Heart left ventricle (tissue), 16 donors: Measurements from ENCODE around the gene BTN1A1. TPM values are rescaled to one million over a fixed set of nuclear protein-coding genes. Genes with fewer than 3 reads are reported as not detected.
A peak's percentile ranks its signal among the peaks of the same experiment; 100 is the strongest.

Experiments used
- ATAC-seq, 4 donors: fragments of 200-7000 bp; cut with Tn5 transposase; one replicate each; pipeline ENCODE4 v1.9.1; 2020 to 2022; ENCODE audit warnings: moderate library complexity in 4 of 4, mild to moderate bottlenecking in 3 of 4, moderate number of reproducible peaks in 1 of 4
- DNase-seq, 5 donors: peaks; one replicate each; pipeline ENCODE4 v3.0.0-alpha.2; 2020
- H3K27ac ChIP-seq, 12 donors: fragments of 200-600 bp; sonication (generic) in 4 of 12; one replicate each; pipeline versions ENCODE4 v1.5.0 to v1.8.0; 2016 to 2022; ENCODE audit warnings: mild to moderate bottlenecking in 2 of 12
- H3K27me3 ChIP-seq, 9 donors: fragments of 200-600 bp; sonication (generic) in 2 of 9; one replicate each; pipeline versions ENCODE4 v1.5.1 to v1.8.0; 2016 to 2022; ENCODE audit warnings: mild to moderate bottlenecking in 3 of 9
- H3K36me3 ChIP-seq, 9 donors: fragments of 200-600 bp; sonication (generic) in 2 of 9; one replicate each; pipeline versions ENCODE4 v1.5.0 to v1.8.0; 2018 to 2022; ENCODE audit warnings: mild to moderate bottlenecking in 2 of 9
- H3K4me1 ChIP-seq, 12 donors: fragments of 200-600 bp; sonication (generic) in 4 of 12; one replicate each; pipeline versions ENCODE4 v1.5.0 to v1.8.0; 2016 to 2022; ENCODE audit warnings: mild to moderate bottlenecking in 3 of 12
- H3K4me3 ChIP-seq, 12 donors: fragments of 200-600 bp; sonication (generic) in 4 of 12; one replicate each; pipeline versions ENCODE4 v1.5.0 to v1.8.0; 2017 to 2022; ENCODE audit warnings: mild to moderate bottlenecking in 9 of 12, moderate library complexity in 4 of 12
- H3K9me3 ChIP-seq, 12 donors: fragments of 200-600 bp; sonication (generic) in 4 of 12; one replicate each; pipeline versions ENCODE4 v1.5.0 to v1.8.0; 2016 to 2022; ENCODE audit warnings: mild to moderate bottlenecking in 1 of 12
- POLR2A ChIP-seq, 2 donors: fragments of 450-650 bp; IDR thresholded peaks; one replicate each; pipeline ENCODE4 v1.6.1; 2017; ENCODE audit warnings: antibody characterized with exemption in 2 of 2, mild to moderate bottlenecking in 2 of 2, moderate library complexity in 2 of 2
- whole genome bisulfite sequencing, 4 donors: extraction: QIAGEN DNeasy Blood & Tissue Kit in 2 of 4; methylation state at CpG; one replicate each; pipeline versions ENCODE4 v1.1.5 to v1.1.7; 2013 to 2018; 5-methylcytosine and 5-hydroxymethylcytosine counted together
- intact Hi-C, 10 donors: fragments of 100-400 bp; cut with DNase I; formaldehyde crosslinking; loops; one replicate each; pipeline versions ENCODE4 v1.11.1 to v1.14.2; 2022
- polyA plus RNA-seq, 2 donors: library from polyadenylated mRNA; stranded (reverse); fragments of 200-250 nt; gene quantifications; one replicate each; pipeline ENCODE4 v1.2.3, GENCODE V29; 2013
- total RNA-seq, 9 donors: library from RNA; depleted of rRNA in 2 of 9; stranded (reverse); fragments of >200 nt in 2 of 9; fragmentation: NEBNext Ultra II Directional in 3 of 9; extraction: Animal tissue kit (Norgen Biotek cat#: 25700) in 3 of 9; gene quantifications; one replicate each; pipeline versions ENCODE4 v1.1.0 to v1.2.4, GENCODE V29; 2016 to 2023
- TF ChIP-seq, protein P1 (sequence below), 12 donors: fragments of 200-600 bp; sonication (generic) in 4 of 12; IDR thresholded peaks; one replicate each; pipeline versions ENCODE4 v1.5.0 to v1.8.0; 2018 to 2022; ENCODE audit warnings: antibody characterized with exemption in 12 of 12, mild to moderate bottlenecking in 5 of 12
- donor health status: ischemic (EF 13 %, LVEDD 7.1; RV severe dilation, severe dysfunction).
- donor health status: healthy with polysubstance abuse.
- donor health status: DM: no; HTN: yes; CAD: no.
- donor health status: DM: no; HTN: no; CAD: no.
- donor health status: ischemic (EF 25% LVEDD 6.9; RV normal size, moderate dysfunction).
- donor health status: ischemic (EF 25% LVEDD 5.7; RV mildly dilated, moderate dysfunction).
- donor health status: healthy.
- donor health status: DM: yes; HTN: yes; CAD: no.
- donor health status: ischemic (EF 35%, LVEDD 5.7; RV mildly dilated, moderate dysfunction).
- donor health status: nonischemic (EF 11% LVEDD 7.7; RV severe dilation, severe dysfunction).
- donor health status: DM: yes; HTN: yes; CAD: no.
- donor health status: PGD.
- donor health status: ischemic (EF 29% LVEDD 5.4; RV normal size, mild dysfunction).
- donor health status: nonischemic (EF 23%, LVEDD 6.1; RV moderate dilation, normal function).

The BTN1A1 gene
- total and polyA plus RNA-seq, 11 donors: not detected

DNA sequence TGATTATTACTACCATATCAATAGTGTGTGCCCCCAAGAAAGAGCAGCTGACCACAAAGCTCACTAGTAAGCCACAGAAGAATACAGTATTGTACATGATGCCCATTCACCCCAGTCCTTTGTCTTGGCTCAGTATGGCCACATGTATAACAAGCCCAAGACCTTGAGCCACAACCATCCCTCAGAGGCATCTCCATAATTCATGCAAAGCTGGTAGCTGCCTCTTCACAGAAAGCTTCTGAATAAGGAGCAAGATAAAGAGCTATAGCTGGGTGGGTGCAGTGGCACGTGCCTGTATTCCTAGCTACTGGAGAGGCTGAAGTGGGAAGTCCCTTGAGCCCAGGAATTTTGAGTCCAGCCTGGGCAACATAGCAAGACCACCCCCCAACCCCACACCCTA, 4.8 kb upstream of the BTN1A1 start:
- Histone ChIP-seq H3K4me3 (no peak overlapping the region), H3K4me1 (no peaks in the 10 kb centered on the region), H3K27me3 (peaks cover 0 to 10% (median 0%) of the 10 kb centered on the region in 9 donors), H3K36me3 (no peaks in the 10 kb centered on the region), H3K9me3 (no peaks in the 10 kb centered on the region), H3K27ac (no peak overlapping the region)
- intact Hi-C loops: no loop called here
- DNase-seq (no peak), ATAC-seq (no peak)
- WGBS, 4 donors: 42 to 67% (median 59%) methylated on average over 1 of the region's 1 CpG
- TF ChIP-seq, protein P1, sequence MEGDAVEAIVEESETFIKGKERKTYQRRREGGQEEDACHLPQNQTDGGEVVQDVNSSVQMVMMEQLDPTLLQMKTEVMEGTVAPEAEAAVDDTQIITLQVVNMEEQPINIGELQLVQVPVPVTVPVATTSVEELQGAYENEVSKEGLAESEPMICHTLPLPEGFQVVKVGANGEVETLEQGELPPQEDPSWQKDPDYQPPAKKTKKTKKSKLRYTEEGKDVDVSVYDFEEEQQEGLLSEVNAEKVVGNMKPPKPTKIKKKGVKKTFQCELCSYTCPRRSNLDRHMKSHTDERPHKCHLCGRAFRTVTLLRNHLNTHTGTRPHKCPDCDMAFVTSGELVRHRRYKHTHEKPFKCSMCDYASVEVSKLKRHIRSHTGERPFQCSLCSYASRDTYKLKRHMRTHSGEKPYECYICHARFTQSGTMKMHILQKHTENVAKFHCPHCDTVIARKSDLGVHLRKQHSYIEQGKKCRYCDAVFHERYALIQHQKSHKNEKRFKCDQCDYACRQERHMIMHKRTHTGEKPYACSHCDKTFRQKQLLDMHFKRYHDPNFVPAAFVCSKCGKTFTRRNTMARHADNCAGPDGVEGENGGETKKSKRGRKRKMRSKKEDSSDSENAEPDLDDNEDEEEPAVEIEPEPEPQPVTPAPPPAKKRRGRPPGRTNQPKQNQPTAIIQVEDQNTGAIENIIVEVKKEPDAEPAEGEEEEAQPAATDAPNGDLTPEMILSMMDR (IDR thresholded peaks at IDR 0.05): no peak
- TF ChIP-seq POLR2A (IDR thresholded peaks at IDR 0.05): no peak

DNA sequence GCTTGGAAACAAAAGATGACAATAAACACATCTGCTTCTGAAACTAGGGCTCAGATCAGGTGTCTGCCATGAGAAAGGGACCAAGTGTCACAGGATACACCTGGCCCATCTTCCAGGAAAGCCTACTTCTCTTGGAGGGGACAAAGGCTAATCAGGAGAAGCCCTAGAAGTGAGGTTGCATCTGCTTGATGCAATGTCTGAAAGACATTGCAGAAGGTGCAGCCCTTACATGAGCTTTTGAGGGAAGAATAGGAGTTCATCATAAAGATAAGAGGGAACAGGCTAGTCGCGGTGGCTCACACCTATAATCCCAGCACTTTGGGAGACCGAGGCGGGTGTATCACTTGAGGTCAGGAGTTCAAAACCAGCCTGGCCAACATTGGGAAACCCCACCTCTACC, 2.5 kb upstream of the BTN1A1 start:
- WGBS, 4 donors: 70 to 83% (median 80%) methylated on average over 4 of the region's 4 CpGs
- intact Hi-C loops: no loop called here

DNA sequence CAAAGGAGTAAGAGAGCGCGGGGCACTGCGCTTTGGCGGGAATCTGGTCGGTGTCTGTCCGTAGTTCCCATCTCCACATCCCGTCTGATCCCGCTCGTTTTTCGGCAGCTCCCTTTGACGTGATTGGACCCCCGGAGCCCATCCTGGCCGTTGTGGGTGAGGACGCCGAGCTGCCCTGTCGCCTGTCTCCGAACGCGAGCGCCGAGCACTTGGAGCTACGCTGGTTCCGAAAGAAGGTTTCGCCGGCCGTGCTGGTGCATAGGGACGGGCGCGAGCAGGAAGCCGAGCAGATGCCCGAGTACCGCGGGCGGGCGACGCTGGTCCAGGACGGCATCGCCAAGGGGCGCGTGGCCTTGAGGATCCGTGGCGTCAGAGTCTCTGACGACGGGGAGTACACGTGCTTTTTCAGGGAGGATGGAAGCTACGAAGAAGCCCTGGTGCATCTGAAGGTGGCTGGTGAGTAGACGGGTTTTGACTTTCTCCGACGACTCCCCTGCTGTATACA, 1.4 kb downstream of the BTN1A1 start:
- Histone ChIP-seq H3K4me1 (peaks cover 0 to 13% (median 6%) of the 10 kb centered on the region in 12 donors), H3K9me3 (no peaks in the 10 kb centered on the region), H3K27me3 (peaks cover 0 to 43% (median 30%) of the 10 kb centered on the region in 9 donors), H3K36me3 (no peaks in the 10 kb centered on the region), H3K4me3 (peak overlapping the region in 10 of 12 donors; percentile 20 to 51 (median 38)), H3K27ac (no peak overlapping the region)
- intact Hi-C loops: no loop called here
- DNase-seq: peak; percentile 24 to 65 (median 32)
- 5 to 10% (median 7%) methylated on average over 25 to 49 of the region's 49 CpGs for WGBS, 4 donors
- no peak for TF ChIP-seq POLR2A (IDR thresholded peaks at IDR 0.05)
- TF ChIP-seq, protein P1 (IDR thresholded peaks at IDR 0.05): no peak
- peak in 3 of 4 donors; percentile 43 to 63 (median 48) for ATAC-seq

More for the DNA sequence above, 2.5 kb upstream of the BTN1A1 start:
- no peak for ATAC-seq
- H3K27ac ChIP-seq: no peak overlapping the region
- peaks cover 0 to 13% (median 6%) of the 10 kb centered on the region in 12 donors for H3K4me1 ChIP-seq
- H3K36me3 ChIP-seq: no peaks in the 10 kb centered on the region
- peaks cover 0 to 31% (median 21%) of the 10 kb centered on the region in 9 donors for H3K27me3 ChIP-seq
- TF ChIP-seq POLR2A (IDR thresholded peaks at IDR 0.05): no peak
- TF ChIP-seq, protein P1 (IDR thresholded peaks at IDR 0.05): no peak
- no peaks in the 10 kb centered on the region for H3K9me3 ChIP-seq
- no peak for DNase-seq
- no peak overlapping the region for H3K4me3 ChIP-seq

DNA sequence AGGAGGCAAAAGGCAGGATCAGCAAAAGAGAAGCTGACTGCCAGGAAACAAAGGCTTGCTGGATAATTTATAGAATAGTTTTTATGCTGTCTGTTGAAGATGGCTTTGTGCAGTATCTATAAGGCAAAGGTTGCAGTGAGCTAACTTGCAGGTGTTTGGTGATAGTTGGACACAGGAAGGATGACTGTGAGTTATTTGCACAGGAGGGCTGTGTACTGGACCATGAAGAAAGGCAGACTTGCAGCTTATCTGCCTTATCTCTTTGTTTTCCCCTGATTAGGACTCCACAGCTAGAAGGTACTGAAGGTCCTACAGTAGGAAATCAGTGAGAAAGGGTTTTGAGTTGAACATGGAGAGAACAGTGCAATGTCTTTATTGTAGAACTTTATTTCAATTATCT, 2.1 kb downstream of the BTN1A1 start:
- intact Hi-C loops: no loop called here
- Histone ChIP-seq H3K27me3 (peaks cover 0 to 43% (median 30%) of the 10 kb centered on the region in 9 donors), H3K9me3 (no peaks in the 10 kb centered on the region), H3K36me3 (no peaks in the 10 kb centered on the region), H3K4me1 (peaks cover 0 to 13% (median 6%) of the 10 kb centered on the region in 12 donors), H3K27ac (no peak overlapping the region), H3K4me3 (peak overlapping the region in 6 of 12 donors; percentile 29 to 50 (median 38))
- DNase-seq (no peak), ATAC-seq (no peak)
- TF ChIP-seq, protein P1 (IDR thresholded peaks at IDR 0.05): no peak
- TF ChIP-seq POLR2A (IDR thresholded peaks at IDR 0.05): no peak
